BLaER1 treated with 17β-estradiol and CSF1 and Interleukin-3, amounts not matched to agents 10 nM and 100 nM (cell line): Measurements from ENCODE around the gene GGT7.

ENCODE experiments used
- H3K27ac ChIP-seq, 11 experiments: shearing (Covaris generic); formaldehyde crosslinking; 2 replicates each; pipeline ENCODE4 v1.8.1; 2022
- H3K27me3 ChIP-seq, 11 experiments: shearing (Covaris generic); formaldehyde crosslinking; 2 replicates each; pipeline ENCODE4 v1.8.1; 2022
- H3K36me3 ChIP-seq, 11 experiments: shearing (Covaris generic); formaldehyde crosslinking; 2 replicates each; pipeline ENCODE4 v1.8.1; 2022
- H3K4me1 ChIP-seq, 10 experiments: shearing (Covaris generic); formaldehyde crosslinking; 2 replicates each; pipeline ENCODE4 v1.8.1; 2022
- H3K4me2 ChIP-seq, 11 experiments: shearing (Covaris generic); formaldehyde crosslinking; 2 replicates each; pipeline ENCODE4 v1.8.1; 2022
- H3K4me3 ChIP-seq, 10 experiments: shearing (Covaris generic); formaldehyde crosslinking; 2 replicates each; pipeline ENCODE4 v1.8.1; 2022
- H3K9ac ChIP-seq, 11 experiments: shearing (Covaris generic); formaldehyde crosslinking; 2 replicates each; pipeline ENCODE4 v1.8.1; 2022
- H3K9me3 ChIP-seq, 11 experiments: shearing (Covaris generic); formaldehyde crosslinking; replicated peaks in 1 of 11; 2 replicates each; pipeline ENCODE4 v1.8.1; 2022
- H4K20me1 ChIP-seq, 11 experiments: shearing (Covaris generic); formaldehyde crosslinking; 2 replicates each; pipeline ENCODE4 v1.8.1; 2022
- Cebpa-rat ChIP-seq, 11 experiments: shearing (Covaris generic); IDR thresholded peaks; 2 replicates each; pipeline ENCODE4 v1.8.1; 2022

GGT7 gene

GRCh38 chr20:34859367-34859766 is 13.3 kb downstream of the GGT7 start:
- TF ChIP-seq Cebpa-rat (IDR thresholded peaks at IDR 0.05), result no peak
- no peaks in the 10 kb centered on the region for H3K9me3 ChIP-seq
- H3K4me2 ChIP-seq, result no peak overlapping the region
- no peaks in the 10 kb centered on the region for H3K36me3 ChIP-seq
- no peaks in the 10 kb centered on the region; a peak in 1 of 22 replicates for H4K20me1 ChIP-seq
- peaks cover 0 to 7% (median 0%) of the 10 kb centered on the region in 10 experiments; a peak in 1 of 20 replicates for H3K4me1 ChIP-seq
- no peaks in the 10 kb centered on the region for H3K27me3 ChIP-seq
- no peak overlapping the region for H3K4me3 ChIP-seq
- H3K9ac ChIP-seq, result no peak overlapping the region
- no peak overlapping the region for H3K27ac ChIP-seq

GRCh38 chr20:34852298-34852697 is 20.4 kb downstream of the GGT7 start:
- H3K36me3 ChIP-seq, result no peaks in the 10 kb centered on the region
- H4K20me1 ChIP-seq, result no peaks in the 10 kb centered on the region
- H3K27me3 ChIP-seq, result no peaks in the 10 kb centered on the region
- H3K9me3 ChIP-seq, result no peaks in the 10 kb centered on the region
- no peak for TF ChIP-seq Cebpa-rat (IDR thresholded peaks at IDR 0.05)
- H3K9ac ChIP-seq, result no peak overlapping the region
- no peak overlapping the region for H3K4me2 ChIP-seq
- H3K4me3 ChIP-seq, result no peak overlapping the region
- H3K27ac ChIP-seq, result no peak overlapping the region
- no peaks in the 10 kb centered on the region for H3K4me1 ChIP-seq

- no peaks in the 10 kb centered on the region for H3K36me3 ChIP-seq
- H3K4me3 ChIP-seq, result no peak overlapping the region
- H3K9ac ChIP-seq, result no peak overlapping the region
- TF ChIP-seq Cebpa-rat (IDR thresholded peaks at IDR 0.05), result no peak
- no peak overlapping the region for H3K4me2 ChIP-seq
- H3K27me3 ChIP-seq, result no peaks in the 10 kb centered on the region
- no peaks in the 10 kb centered on the region for H3K9me3 ChIP-seq
- H4K20me1 ChIP-seq, result no peaks in the 10 kb centered on the region
- no peaks in the 10 kb centered on the region for H3K4me1 ChIP-seq
- no peak overlapping the region for H3K27ac ChIP-seq
Measured at GRCh38 chr20:34850969-34851368, 21.7 kb downstream of the GGT7 start.

GRCh38 chr20:34849778-34850177 is 22.9 kb downstream of the GGT7 start:
- TF ChIP-seq Cebpa-rat (IDR thresholded peaks at IDR 0.05), result no peak
- Histone ChIP-seq H3K27me3 (no peaks in the 10 kb centered on the region), H3K4me3 (no peak overlapping the region), H3K4me1 (no peaks in the 10 kb centered on the region), H3K27ac (no peak overlapping the region), H4K20me1 (no peaks in the 10 kb centered on the region), H3K9ac (no peak overlapping the region), H3K36me3 (no peaks in the 10 kb centered on the region), H3K4me2 (no peak overlapping the region), H3K9me3 (no peaks in the 10 kb centered on the region)

GRCh38 chr20:34848597-34848996 is 24.1 kb downstream of the GGT7 start:
- Histone ChIP-seq H3K27ac (no peak overlapping the region), H3K9me3 (no peaks in the 10 kb centered on the region), H3K4me1 (no peaks in the 10 kb centered on the region), H3K4me2 (no peak overlapping the region), H4K20me1 (no peaks in the 10 kb centered on the region), H3K9ac (no peak overlapping the region), H3K27me3 (no peaks in the 10 kb centered on the region), H3K4me3 (no peak overlapping the region), H3K36me3 (no peaks in the 10 kb centered on the region)
- no peak for TF ChIP-seq Cebpa-rat (IDR thresholded peaks at IDR 0.05)

GRCh38 chr20:34843421-34843820 is 29.2 kb downstream of the GGT7 start:
- no peaks in the 10 kb centered on the region for H3K27me3 ChIP-seq
- H3K9me3 ChIP-seq, result no peaks in the 10 kb centered on the region
- H3K36me3 ChIP-seq, result no peaks in the 10 kb centered on the region
- H3K4me2 ChIP-seq, result no peak overlapping the region
- H3K9ac ChIP-seq, result no peak overlapping the region
- H3K4me1 ChIP-seq, result no peaks in the 10 kb centered on the region; a peak in 1 of 20 replicates
- no peak overlapping the region for H3K27ac ChIP-seq
- H3K4me3 ChIP-seq, result no peak overlapping the region
- no peaks in the 10 kb centered on the region for H4K20me1 ChIP-seq
- TF ChIP-seq Cebpa-rat (IDR thresholded peaks at IDR 0.05), result no peak

- no peak overlapping the region for H3K9ac ChIP-seq
- no peak overlapping the region for H3K27ac ChIP-seq
- no peaks in the 10 kb centered on the region for H4K20me1 ChIP-seq
- H3K4me1 ChIP-seq, result no peaks in the 10 kb centered on the region; a peak in 1 of 20 replicates
- H3K4me2 ChIP-seq, result no peak overlapping the region
- H3K27me3 ChIP-seq, result no peaks in the 10 kb centered on the region
- no peaks in the 10 kb centered on the region for H3K9me3 ChIP-seq
- H3K36me3 ChIP-seq, result no peaks in the 10 kb centered on the region
- H3K4me3 ChIP-seq, result no peak overlapping the region
- no peak for TF ChIP-seq Cebpa-rat (IDR thresholded peaks at IDR 0.05)
Measured at GRCh38 chr20:34842143-34842542, 30.5 kb downstream of the GGT7 start.

- Histone ChIP-seq H3K9ac (no peak overlapping the region), H3K9me3 (no peaks in the 10 kb centered on the region), H3K4me2 (no peak overlapping the region), H3K27me3 (no peaks in the 10 kb centered on the region), H3K4me1 (peaks cover 0 to 19% (median 9%) of the 10 kb centered on the region in 10 experiments; a peak in 11 of 20 replicates), H3K4me3 (no peak overlapping the region), H3K36me3 (no peaks in the 10 kb centered on the region), H3K27ac (no peak overlapping the region), H4K20me1 (no peaks in the 10 kb centered on the region)
- TF ChIP-seq Cebpa-rat (IDR thresholded peaks at IDR 0.05), result no peak
Measured at GRCh38 chr20:34834459-34834893, 38.2 kb downstream of the GGT7 start.

GRCh38 chr20:34831936-34832335 is 40.7 kb downstream of the GGT7 start:
- H3K9me3 ChIP-seq, result no peaks in the 10 kb centered on the region
- H3K36me3 ChIP-seq, result no peaks in the 10 kb centered on the region
- peak overlapping the region in 1 of 11 experiments; percentile 22; a peak in 1 of 22 replicates for H3K9ac ChIP-seq
- no peaks in the 10 kb centered on the region for H4K20me1 ChIP-seq
- H3K4me2 ChIP-seq, result peak overlapping the region in 5 of 11 experiments; percentile 11 to 59 (median 46); a peak in 8 of 22 replicates
- H3K4me3 ChIP-seq, result no peak overlapping the region
- peaks cover 0 to 19% (median 9%) of the 10 kb centered on the region in 10 experiments; a peak in 11 of 20 replicates for H3K4me1 ChIP-seq
- no peak for TF ChIP-seq Cebpa-rat (IDR thresholded peaks at IDR 0.05)
- H3K27ac ChIP-seq, result peak overlapping the region in 2 of 11 experiments; percentile 45 to 48; a peak in 3 of 22 replicates
- H3K27me3 ChIP-seq, result no peaks in the 10 kb centered on the region

GRCh38 chr20:34829191-34829590 is 43.5 kb downstream of the GGT7 start:
- Histone ChIP-seq H3K9me3 (no peaks in the 10 kb centered on the region), H3K4me1 (peaks cover 4 to 27% (median 15%) of the 10 kb centered on the region in 10 experiments), H3K27ac (no peak overlapping the region), H3K4me3 (no peak overlapping the region), H4K20me1 (peaks cover 0 to 7% (median 2%) of the 10 kb centered on the region in 11 experiments; a peak in 11 of 22 replicates), H3K27me3 (no peaks in the 10 kb centered on the region), H3K4me2 (no peak overlapping the region), H3K36me3 (no peaks in the 10 kb centered on the region), H3K9ac (no peak overlapping the region)
- TF ChIP-seq Cebpa-rat (IDR thresholded peaks at IDR 0.05), result no peak
